ENCODE data around the gene ZNF197.

DNA sequence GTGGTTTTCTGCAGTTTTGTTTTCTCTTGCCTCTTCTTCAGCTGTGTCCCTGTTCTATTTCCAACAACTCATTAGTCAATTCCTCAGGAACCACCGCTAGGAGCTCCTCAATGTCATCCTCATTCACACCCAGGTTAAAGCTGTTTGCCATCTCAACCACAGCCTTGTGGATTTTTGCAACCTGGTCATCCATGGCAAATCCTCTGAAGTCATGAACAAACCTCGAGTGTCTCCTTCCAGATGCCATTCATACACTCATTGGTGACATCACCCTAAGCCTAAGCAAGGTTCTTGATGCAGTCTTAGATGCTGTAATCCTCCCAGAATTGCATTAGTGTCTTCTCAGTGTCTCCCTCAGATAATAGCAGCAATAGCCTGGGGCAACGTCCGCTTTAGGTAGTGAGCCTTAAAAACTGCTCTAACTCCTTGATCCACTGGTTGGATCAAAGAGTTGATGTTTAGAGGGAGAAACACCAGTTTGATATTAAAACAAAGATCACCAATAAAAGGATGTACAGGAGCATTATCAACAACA is 56.2 kb downstream of the ZNF197 start:
- TF ChIP-seq, protein P1, sequence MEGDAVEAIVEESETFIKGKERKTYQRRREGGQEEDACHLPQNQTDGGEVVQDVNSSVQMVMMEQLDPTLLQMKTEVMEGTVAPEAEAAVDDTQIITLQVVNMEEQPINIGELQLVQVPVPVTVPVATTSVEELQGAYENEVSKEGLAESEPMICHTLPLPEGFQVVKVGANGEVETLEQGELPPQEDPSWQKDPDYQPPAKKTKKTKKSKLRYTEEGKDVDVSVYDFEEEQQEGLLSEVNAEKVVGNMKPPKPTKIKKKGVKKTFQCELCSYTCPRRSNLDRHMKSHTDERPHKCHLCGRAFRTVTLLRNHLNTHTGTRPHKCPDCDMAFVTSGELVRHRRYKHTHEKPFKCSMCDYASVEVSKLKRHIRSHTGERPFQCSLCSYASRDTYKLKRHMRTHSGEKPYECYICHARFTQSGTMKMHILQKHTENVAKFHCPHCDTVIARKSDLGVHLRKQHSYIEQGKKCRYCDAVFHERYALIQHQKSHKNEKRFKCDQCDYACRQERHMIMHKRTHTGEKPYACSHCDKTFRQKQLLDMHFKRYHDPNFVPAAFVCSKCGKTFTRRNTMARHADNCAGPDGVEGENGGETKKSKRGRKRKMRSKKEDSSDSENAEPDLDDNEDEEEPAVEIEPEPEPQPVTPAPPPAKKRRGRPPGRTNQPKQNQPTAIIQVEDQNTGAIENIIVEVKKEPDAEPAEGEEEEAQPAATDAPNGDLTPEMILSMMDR (IDR thresholded peaks at IDR 0.05), result no peak
- TF ChIP-seq EZH2 (IDR thresholded peaks at IDR 0.05; ENCODE audit: borderline replicate concordance, insufficient read depth, low read depth, low read length, poor library complexity, severe bottlenecking), result no peak
